Thyroid gland (tissue), 4 donors: Measurements from ENCODE around the gene DRC1. TPM values are rescaled to one million over a fixed set of nuclear protein-coding genes. Genes with fewer than 3 reads are reported as not detected.

Experiments used
- DNase-seq, 2 donors: peaks; one replicate each; pipeline ENCODE4 v3.0.0-alpha.2; 2019
- H3K27ac ChIP-seq, 3 donors: fragments of 200-600 bp; sonication (generic); 1 replicate in 2 of 3; 2 replicates in 1 of 3; pipeline ENCODE4 v1.5.1; 2016 to 2019; ENCODE audit warnings: mild to moderate bottlenecking in 1 of 3, moderate library complexity in 1 of 3
- H3K27me3 ChIP-seq: fragments of 200-600 bp; sonication (generic); one replicate; pipeline ENCODE4 v1.5.1; 2019
- H3K36me3 ChIP-seq, 2 donors: fragments of 200-600 bp; sonication (generic); one replicate each; pipeline ENCODE4 v1.5.1; 2016 to 2019
- H3K4me1 ChIP-seq, 2 donors: fragments of 200-600 bp; sonication (generic); one replicate each; pipeline ENCODE4 v1.5.1; 2017 to 2019
- H3K4me3 ChIP-seq, 3 donors: fragments of 200-600 bp; sonication (generic); replicated peaks in 1 of 3; 1 replicate in 2 of 3; 2 replicates in 1 of 3; pipeline ENCODE4 v1.5.1; 2016; ENCODE audit warnings: mild to moderate bottlenecking in 1 of 3
- H3K9me3 ChIP-seq: fragments of 200-600 bp; sonication (generic); one replicate; pipeline ENCODE4 v1.5.1; 2017
- CTCF ChIP-seq, 6 experiments: fragments of 200-600 bp in 3 of 6; fragments of 450-650 bp in 3 of 6; sonication (generic) in 3 of 6; IDR thresholded peaks; one replicate each; pipeline ENCODE4 v1.5.1; 2016 to 2019; ENCODE audit warnings: antibody characterized with exemption in 6 of 6, mild to moderate bottlenecking in 2 of 6, inconsistent platforms in 1 of 6, moderate library complexity in 1 of 6
- POLR2A ChIP-seq, 2 donors: fragments of 450-650 bp; IDR thresholded peaks; one replicate each; pipeline ENCODE4 v1.6.1; 2017; ENCODE audit warnings: antibody characterized with exemption in 2 of 2, mild to moderate bottlenecking in 2 of 2, moderate library complexity in 1 of 2
- WGBS, 2 donors: methylation state at CpG; one replicate each; pipeline ENCODE4 v1.1.5; 2017; 5-methylcytosine and 5-hydroxymethylcytosine counted together
- intact Hi-C: fragments of 100-400 bp; cut with DNase I; formaldehyde crosslinking; loops from one replicate; pipeline ENCODE4 v1.15.1; 2023
- total RNA-seq, 4 donors: library from RNA; depleted of rRNA; stranded (reverse); fragments of >200 nt; gene quantifications; one replicate each; pipeline ENCODE4 v1.2.3, GENCODE V29; 2016

The DRC1 gene
- total RNA-seq, 4 donors from 2014 or later = not detected

GRCh38 chr2:26471289-26471688, 69.6 kb downstream of the DRC1 start:
- intact Hi-C loops = no loop called here
- Histone ChIP-seq H3K27ac (no peak overlapping the region), H3K9me3 (no peaks in the 10 kb centered on the region), H3K4me3 (no peak overlapping the region), H3K36me3 (no peaks in the 10 kb centered on the region), H3K27me3 (no peaks in the 10 kb centered on the region), H3K4me1 (no peaks in the 10 kb centered on the region)
- TF ChIP-seq CTCF (IDR thresholded peaks at IDR 0.05) (no peak), POLR2A (IDR thresholded peaks at IDR 0.05) (no peak)
- DNase-seq = no peak
- WGBS, 2 donors = 53% methylated on average over 2 of the region's 2 CpGs; no CpG with 5 or more reads in 1 of the 2 donors

GRCh38 chr2:26471766-26472706, 70.3 kb downstream of the DRC1 start:
- intact Hi-C loops = no loop called here
- WGBS, 2 donors = 83 to 86% methylated on average over 25 of the region's 25 CpGs

GRCh38 chr2:26472821-26473655, 71.3 kb downstream of the DRC1 start:
- TF ChIP-seq POLR2A (IDR thresholded peaks at IDR 0.05) = no peak
- TF ChIP-seq CTCF (IDR thresholded peaks at IDR 0.05) = no peak
- DNase-seq = no peak
- Histone ChIP-seq H3K4me1 (peaks cover 0 to 5% of the 10 kb centered on the region in 2 donors), H3K36me3 (no peaks in the 10 kb centered on the region), H3K27me3 (no peaks in the 10 kb centered on the region), H3K9me3 (no peaks in the 10 kb centered on the region), H3K27ac (no peak overlapping the region), H3K4me3 (no peak overlapping the region)
- intact Hi-C loops = no loop called here
- WGBS, 2 donors = 89 to 91% methylated on average over 30 to 34 of the region's 34 CpGs

More at GRCh38 chr2:26471766-26472706, 70.3 kb downstream of the DRC1 start:
- H3K27me3 ChIP-seq = no peaks in the 10 kb centered on the region
- no peak overlapping the region for H3K27ac ChIP-seq
- DNase-seq = no peak
- no peaks in the 10 kb centered on the region for H3K9me3 ChIP-seq
- no peak for TF ChIP-seq POLR2A (IDR thresholded peaks at IDR 0.05)
- no peak for TF ChIP-seq CTCF (IDR thresholded peaks at IDR 0.05)
- no peaks in the 10 kb centered on the region for H3K4me1 ChIP-seq
- H3K4me3 ChIP-seq = no peak overlapping the region
- H3K36me3 ChIP-seq = no peaks in the 10 kb centered on the region

GRCh38 chr2:26473796-26474195, 72.1 kb downstream of the DRC1 start:
- Histone ChIP-seq H3K27me3 (no peaks in the 10 kb centered on the region), H3K36me3 (no peaks in the 10 kb centered on the region), H3K9me3 (no peaks in the 10 kb centered on the region), H3K27ac (no peak overlapping the region), H3K4me3 (no peak overlapping the region), H3K4me1 (peaks cover 0 to 5% of the 10 kb centered on the region in 2 donors)
- DNase-seq = no peak
- intact Hi-C loops = no loop called here
- TF ChIP-seq POLR2A (IDR thresholded peaks at IDR 0.05) = no peak
- TF ChIP-seq CTCF (IDR thresholded peaks at IDR 0.05) = no peak
- 97 to 98% methylated on average over 6 to 7 of the region's 9 CpGs for WGBS, 2 donors
